Measurements from ENCODE around the gene DEPP1.
"Not testable (repeated sequence)": the region's sequence is repeated elsewhere in the genome, so short reads cannot be mapped to it uniquely, and the experiment has no call there.

Gene DEPP1, protein sequence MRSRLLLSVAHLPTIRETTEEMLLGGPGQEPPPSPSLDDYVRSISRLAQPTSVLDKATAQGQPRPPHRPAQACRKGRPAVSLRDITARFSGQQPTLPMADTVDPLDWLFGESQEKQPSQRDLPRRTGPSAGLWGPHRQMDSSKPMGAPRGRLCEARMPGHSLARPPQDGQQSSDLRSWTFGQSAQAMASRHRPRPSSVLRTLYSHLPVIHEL

DNA sequence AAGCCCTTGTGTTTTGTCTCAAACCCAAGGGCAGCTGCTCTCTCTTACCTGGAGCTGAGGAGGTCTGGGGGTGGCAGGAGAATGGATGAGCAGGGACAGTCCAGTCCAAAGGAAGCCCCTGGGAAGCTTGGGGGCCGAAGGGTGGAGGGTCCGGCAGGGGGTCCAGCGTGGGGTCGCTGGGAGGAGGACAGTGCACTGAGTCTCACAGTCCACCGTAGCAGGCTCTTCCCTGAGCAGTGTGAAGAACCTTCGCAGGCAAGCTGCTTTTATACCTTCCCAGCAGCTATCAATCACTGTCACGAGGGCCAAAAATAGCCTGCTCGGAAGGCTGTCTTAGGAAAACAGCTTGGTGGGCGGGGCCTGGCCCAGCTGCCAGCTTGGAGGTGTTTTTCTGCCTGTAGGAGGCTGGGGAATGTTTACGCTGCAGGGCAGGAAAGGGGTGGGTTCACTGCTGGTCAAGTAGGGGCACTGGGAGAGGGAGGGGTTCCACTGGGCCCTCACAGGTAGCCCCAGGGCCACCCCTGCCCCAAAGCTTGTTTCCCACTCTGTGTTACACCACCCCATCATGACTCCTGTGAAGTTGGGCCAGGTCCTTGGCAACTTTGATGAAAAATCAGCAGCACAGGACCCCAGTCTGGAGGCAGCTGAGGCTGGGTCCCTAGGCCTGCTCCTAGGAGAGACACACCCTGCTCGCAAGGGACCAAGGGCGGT, at the start of gene DEPP1:
Gene DEPP1 (minus strand): TSS at position 240 of the 711 bp plus-strand sequence. CDS start 779 bp downstream, outside the sequence.
- no peak for DNase-seq

DNA sequence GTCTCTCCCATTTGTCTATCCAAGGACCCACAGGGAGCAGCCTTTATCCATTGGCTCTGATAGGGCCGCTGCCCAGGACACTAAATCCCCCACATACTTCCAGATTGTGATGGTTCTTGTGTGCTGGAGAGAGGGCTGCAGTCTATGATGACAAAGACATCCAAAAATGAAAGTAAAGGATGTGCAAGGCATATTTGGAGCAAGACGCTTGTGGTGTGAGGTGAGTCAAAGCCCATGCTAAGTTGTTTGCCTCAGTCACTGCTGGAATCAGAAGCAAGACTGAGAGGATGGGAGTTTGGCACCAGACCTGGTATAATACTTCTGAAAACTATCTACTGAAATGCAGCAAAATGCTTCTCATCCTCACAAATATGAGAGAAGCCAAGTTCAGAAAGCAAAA, 44.8 kb upstream of the DEPP1 start:
- DNase-seq: no peak

DNA sequence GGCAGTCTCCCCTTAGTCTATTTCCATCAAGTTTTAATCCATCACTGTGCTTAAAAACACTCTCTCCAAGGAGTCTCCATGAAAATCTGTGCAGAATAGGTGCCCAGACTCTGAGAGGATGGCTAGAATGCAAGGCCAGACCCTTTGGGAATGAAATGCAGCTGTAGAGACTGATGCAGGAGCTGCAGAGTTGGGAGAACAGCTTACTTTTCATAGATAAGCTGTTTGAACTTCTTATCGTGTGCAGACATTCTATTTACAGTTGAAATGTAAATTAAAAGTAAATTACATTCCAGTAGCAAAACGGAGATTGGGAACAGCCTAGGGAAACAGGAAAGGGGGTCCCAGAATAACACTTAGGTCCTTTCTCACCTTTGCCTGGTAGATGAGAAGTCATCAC, 37.0 kb upstream of the DEPP1 start:
- DNase-seq: no peak

DNA sequence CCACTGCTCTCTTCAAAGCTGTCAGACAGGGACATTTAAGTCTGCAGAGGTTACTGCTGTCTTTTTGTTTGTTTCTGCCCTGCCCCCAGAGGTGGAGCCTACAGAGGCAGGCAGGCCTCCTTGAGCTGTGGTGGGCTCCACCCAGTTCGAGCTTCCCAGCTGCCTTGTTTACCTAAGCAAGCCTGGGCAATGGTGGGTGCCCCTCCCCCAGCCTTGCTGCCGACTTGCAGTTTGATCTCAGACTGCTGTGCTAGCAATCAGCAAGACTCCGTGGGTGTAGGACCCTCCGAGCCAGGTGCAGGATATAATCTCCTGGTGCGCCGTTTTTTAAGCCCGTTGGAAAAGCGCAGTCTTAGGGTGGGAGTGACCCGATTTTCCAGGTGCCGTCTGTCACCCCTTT, 35.9 kb upstream of the DEPP1 start:
- DNase-seq: not testable (repeated sequence)

DNA sequence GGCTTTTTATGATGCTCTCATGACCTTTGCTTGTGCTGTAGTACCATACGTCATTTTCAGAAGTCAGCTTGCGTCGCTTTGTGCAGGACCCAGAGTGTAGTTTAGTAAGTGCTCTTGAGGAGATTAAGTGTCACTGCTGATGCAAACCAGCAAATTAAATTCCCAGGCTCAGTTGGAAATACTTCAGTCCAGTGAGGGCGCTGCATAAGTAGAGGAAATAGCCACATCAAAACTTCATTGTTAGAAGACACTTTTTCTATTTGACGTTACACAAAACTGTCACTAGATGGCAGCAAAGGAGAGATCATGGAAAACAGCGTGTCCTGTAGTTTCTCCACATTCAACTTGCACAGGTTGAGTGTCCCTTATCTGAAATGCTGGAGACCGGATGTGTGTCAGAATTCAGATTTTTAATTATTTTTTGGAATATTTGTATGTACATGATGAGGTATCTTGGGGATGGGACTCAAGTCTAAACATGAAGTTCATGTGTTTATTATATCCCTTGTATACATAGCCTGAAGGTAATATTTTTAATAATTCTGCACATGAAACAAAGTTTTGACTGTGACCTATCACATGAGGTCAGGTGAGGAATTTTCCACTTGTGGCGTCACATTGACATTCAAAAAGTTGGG, 30.0 kb upstream of the DEPP1 start:
- no peak for DNase-seq

DNA sequence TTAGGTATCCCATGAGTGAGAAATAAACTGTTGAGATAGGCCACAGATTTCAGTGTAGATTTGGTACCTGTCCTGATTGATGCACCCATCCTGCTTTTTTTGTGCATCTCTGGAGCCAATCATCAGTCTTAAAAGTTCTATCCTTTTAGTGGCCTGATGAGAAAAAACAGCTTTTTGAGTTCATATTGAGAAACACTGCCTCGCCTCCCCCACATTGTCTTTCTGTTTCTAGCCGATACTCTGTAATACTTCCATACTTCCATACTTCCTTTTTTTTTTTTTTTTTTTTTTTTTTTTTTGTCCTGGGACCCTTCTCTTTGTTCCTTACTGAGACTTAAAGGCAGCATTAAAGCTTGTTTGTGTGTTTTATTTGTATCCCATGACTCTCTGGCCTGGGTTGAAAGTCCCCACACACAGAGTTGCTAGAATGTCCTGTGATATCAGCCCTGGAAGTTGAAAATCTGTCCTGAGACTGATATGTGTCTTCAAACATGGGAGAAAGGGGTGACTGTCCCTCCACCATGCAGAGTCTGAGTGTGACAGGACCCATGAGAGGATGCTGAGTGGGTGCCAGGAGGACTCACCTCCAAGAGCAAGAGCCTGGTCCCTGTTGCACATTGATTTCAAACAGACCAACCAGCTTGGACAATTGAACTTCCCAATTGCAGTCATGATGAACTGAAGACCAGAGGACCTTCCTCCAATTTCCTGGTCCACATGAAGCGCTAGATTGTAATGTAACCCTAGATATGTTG, 27.8 kb upstream of the DEPP1 start:
- DNase-seq: no peak

DNA sequence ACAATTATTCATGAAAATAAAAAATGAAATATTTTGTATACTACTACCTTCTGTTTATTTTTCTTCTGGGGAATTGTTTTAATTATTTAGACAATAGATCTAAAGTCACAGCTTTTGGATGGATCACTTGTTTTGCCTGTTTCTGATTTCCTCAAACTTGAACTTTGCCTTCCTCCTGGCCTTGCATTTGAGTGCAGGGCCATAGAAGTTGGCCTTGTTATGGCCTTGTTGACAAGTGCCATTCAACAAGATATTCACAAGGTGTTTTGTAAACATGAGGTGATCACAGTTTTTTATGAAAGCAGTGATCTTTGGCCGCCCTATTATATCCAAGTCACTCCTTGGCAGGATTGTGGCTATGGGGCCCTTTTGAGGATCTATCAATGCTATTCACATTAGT, 26.7 kb upstream of the DEPP1 start:
- DNase-seq: no peak

DNA sequence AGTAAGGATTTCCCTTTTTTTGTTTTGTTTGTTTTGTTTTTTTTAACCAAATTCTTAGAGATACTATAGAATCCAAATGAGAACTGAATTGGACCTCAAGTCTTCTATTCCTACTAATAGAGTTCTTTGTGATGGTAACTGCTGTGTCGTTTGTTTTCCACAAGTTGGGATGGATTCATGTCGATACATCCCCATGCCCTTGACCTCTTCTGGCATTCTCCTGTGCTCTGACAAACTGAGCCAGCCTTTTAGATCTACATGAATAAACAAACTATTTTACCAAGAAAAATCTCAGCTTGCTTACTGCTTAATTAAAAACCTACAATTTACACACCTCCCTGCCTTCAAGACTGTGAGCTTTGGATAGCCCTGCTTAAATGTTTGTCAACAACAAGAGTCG, 26.1 kb upstream of the DEPP1 start:
- no peak for DNase-seq

DNA sequence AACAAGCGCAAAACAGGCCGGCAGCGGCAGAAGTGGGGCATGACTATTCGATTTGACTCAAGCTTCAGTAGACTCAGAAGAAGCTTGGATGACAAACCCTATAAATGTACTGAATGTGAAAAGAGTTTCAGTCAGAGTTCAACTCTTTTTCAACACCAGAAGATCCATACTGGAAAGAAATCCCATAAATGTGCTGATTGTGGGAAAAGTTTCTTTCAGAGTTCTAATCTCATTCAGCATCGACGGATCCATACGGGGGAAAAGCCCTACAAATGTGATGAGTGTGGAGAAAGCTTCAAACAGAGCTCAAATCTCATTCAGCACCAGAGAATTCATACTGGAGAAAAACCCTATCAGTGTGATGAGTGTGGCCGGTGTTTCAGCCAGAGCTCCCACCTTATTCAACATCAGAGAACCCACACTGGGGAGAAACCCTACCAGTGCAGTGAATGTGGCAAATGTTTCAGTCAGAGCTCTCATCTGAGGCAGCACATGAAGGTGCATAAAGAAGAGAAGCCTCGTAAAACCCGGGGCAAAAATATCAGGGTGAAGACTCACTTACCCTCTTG, 24.9 kb upstream of the DEPP1 start:
- no peak for DNase-seq

DNA sequence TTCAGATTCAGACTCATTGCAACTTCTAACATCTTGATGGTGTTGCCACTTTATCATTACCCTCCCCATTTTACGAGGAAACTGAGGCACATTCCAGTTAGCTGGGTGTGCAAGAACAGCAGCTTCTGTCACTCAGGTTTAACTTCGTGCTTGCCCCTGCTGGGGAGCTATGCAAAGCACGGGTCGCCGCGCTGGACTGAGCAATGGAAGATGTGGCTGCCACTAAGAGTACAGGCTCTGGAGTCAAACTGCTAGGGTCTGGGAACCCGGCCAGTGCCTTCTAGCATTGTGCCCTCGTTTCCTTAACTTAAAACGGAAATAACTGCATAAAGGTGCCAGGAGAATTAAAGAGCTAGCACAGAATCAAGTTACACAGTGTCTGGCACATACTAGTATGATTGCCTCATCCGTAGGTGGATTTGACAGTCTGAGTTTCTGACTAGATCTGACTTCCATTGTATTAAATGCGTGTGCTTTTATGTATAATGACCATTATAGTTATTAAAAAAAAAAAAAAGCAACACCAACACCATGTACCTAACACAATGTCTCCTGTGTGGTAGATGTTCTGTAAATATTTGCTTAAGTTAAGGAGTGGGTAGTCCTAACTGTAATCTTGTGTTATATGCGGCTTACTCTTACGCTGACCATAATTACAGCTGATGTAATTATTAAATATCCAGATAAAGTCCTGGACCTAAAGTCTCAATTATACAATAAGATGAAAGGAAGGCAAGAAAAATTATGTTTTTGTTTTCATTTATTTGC, 23.0 kb upstream of the DEPP1 start:
- peak; percentile 81 for DNase-seq

DNA sequence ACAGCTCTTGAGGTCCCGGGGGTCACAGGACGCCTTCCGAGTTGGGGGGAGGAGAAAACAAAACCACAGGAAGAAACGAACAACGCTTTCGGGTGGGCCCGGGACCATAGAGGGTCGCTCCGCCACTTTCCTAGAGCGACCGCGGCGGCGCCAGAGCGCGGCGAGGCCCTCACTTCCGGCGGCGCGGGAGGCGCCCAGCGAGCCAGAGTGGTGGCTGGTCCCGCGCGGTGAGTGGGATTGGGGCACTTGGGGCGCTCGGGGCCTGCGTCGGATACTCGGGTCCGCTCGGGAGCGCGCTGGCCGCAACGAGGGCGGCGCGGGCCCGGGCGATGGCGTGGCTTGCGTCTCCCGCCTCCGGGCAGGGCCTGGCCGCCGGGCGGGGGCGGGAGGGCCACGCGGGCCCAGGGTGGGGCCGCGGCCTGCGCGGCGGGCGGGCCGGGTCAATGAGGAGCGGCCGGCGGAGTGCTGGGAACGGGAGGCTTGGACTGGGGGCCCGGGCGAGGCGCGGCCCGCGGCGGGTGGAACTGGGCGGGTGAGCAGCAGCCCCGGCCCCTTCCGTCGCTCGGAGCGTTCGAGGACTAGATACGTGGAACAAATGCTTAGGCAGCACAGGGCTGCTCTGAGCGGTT, 22.3 kb upstream of the DEPP1 start, which contains the start of gene ZNF22:
Gene ZNF22 (plus strand): TSS at position 172 of the 629 bp plus-strand sequence. CDS start 2,446 bp downstream, outside the sequence.
- DNase-seq: peak; percentile 87

DNA sequence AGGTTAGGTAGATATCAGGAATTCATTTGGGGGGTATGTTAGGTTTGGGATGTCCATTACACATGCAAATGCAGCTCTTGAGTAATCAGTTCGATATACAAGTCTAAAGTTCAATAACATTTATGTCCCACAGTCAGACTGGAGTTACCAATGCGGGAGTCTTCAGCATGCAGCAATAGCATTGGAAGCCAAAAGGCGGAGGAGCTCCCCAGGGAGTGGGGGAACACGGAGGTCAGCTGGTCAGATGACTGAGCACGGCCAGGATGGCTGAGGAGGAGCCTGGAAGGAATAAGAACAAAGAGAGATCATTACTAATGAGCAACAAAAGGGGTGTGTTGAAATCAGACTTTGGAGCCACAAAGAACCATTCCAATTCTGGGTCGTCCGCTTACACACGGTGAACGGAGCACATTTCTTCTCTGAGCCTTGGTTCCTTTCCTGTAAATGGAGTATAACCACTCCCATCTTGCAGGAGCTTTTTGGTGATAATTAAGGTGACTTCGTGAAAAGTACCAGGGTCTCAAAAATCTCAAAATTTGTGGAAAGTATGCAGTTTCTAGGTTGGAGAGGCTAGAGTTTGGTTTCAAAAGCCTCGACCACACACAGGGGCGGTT, 21.6 kb upstream of the DEPP1 start:
- DNase-seq: no peak

DNA sequence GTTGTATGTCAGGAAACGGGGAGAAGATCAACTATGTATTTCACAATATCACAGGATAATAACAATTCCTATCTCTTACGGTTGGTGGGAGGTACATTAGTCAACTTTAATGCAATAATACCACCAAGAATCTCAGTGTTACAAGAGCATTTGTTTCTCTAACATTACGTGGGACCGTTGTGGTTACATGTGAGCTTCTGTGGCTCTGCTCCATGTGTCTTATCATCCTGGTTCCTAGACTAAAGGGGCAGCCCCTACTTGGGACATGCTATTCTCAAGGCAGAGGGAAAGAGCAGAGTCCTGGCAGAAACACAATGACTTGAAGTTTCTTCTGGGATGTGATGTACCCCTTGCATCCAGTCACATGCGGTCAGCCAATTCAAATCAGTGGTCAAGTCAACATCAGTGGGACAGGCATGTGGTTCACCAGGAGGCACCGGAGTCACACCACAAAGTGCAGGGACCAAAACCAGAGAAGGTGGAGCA, 19.6 kb upstream of the DEPP1 start:
- no peak for DNase-seq

DNA sequence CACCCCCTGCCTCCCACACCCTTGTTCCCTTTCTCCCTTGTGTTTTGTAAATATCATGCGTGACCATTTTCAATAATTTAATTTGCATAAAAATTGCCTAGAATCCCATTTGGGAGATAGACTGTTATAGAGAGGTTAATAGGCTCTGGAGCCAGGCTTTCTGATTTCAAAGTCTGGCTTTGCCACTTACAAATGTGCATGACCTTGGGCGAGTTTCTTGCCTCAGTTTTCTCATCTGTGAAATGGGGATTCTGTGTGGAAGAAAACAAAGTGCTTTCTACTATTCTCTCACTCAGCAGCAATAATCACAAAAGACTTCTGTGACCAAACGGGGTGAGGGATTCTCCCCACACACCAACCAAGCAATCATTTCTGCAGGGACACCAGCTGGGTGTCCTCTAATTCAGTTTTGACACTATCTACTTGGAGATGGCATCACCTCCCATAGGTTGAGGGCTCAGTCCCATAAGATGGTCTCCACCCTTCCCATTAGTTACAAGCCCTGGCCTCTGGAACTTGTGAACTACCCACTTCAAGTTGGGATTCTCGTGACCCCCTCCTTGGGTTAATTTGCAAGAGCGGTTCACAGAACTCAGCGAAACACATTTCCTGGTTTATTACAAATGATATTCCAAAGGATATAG, 18.6 kb upstream of the DEPP1 start:
- no peak for DNase-seq

DNA sequence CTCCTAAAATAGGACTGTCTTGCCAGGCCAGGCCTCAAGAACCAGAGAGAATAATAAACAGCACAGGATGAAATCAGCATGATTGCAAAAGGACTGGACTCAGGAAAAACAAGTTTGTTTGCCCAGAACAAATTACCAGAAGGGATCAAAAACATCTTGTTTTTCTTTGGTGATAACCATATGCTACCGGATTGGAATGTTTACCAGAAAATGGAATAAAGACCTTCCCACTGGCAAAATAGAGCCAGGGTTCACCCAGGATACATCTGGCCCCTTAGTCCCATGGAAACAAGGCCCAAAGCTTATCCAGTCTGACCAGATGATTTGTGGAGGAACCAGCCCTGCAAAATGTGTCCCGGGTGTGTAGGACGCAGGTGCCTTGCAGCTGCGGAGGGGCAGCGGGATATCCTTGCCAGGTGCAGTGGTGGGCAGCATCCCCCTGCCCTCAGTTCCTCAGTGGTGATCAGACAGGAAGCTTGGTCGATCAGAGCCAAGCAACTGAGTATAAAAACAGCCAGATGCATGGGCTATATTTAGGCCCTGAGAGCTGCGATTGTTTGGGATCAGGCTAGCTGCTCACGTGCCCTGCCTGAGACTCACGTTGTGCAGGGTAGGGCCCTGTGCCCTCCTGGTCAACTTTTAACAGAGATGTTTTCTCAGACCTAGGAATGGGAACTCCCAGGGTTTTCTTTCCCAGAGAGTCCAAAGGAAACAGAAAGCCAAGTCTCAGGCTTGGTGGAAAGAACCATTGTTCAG, 17.5 kb upstream of the DEPP1 start:
- no peak for DNase-seq

DNA sequence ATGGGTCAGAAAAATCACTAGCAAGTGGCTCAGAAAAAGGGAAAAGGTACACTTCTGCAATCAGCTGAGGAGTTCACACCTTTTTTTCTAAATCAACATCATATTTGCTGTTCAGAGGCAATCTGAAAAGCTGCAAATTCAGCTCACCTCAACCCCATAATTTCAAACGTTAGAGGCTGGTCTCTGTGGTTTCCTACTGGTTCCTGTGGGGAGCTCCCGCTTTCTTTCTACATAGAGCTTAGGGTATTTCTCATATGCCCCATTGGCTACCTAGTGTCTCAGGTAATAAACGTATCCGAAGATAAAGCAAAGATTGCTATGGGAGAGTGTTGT, 16.9 kb upstream of the DEPP1 start:
- DNase-seq: no peak

DNA sequence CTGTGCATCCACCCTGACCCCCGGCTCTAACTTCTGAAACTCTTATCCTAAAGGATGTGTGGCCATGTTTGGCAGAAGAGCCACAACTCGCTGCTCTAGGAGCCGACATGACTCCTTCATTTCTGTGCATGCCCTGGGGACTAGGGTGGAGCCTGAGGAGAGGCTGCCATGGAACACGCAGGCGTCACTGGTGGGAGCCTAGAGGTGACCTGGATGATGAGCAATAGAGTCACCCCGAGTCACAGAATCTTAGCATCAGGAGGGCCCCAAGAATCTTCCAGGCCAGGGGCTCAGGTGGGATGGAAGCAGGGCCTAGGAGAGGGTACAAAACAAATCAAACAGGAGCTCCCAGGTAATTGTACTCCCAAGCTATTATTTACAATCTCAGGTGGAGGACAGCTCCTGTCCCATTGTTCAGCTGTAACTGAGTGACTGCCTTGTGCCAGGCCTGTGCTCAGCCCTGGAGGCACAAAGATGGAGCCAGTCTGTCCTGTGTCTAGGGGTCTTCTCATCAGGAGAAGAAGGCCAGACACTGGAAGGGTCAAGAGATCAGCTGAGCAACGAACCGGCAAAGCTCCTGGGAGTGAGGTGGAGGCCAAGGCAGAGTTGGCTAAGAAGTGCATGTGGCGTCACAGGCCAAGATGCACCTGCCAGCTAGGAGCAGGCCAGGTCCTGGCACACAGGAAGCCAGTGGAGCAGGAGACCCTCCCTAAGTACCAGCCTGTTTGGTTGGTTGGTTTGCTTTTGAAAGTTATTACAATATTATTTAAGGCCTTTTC, 16.3 kb upstream of the DEPP1 start:
- no peak for DNase-seq

DNA sequence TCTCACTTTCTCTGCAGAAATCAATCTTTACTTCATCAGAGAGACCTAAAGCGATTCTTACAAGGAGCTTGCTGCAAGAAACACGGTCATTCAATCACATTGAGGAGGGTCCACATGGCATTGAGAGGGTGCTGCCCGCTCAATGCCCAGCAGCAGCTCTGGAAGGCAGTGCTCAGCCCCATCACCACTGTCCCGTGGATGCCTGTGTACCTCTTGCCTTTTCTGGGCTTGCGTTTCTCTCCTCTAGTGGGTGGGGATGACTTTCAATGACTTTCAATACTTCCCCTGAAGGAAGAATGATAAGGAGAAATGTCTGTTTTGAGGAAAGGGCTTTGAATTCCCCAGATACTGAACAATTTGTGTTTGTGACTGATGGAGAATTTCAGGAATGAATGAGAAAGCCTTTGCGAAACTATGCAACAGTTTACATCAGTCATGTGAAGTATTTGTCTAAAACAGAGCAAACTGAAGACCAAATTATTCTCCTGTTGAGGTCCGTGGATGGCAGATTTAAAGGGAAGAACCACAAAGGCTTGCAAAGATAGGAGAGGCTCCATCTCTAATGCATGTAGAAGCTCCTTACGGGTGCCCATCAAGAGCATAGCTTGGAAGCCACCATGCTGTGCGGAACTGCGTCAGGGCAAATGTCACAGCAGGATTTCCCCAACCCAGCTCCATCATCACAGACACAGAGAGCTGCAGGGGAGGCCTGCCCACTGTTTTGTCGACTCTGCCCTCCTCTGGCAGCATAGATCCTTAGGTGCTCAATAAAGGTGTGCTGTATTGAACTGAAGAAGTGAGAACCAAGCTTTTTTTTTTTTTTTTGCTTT, 15.5 kb upstream of the DEPP1 start:
- no peak for DNase-seq

Measured in activated effector memory CD4-positive, alpha-beta T cell treated with anti-CD3 and anti-CD28 coated beads, Interleukin-2, amount 50 U/mL, for 16 hours (primary cell).